ENCODE results near the gene ZNF581. TPM values are rescaled to one million over a fixed set of nuclear protein-coding genes. Genes with fewer than 3 reads are reported as not detected.

Gene ZNF581
- total RNA-seq, 1 experiment from 2014 or later: 39.0 TPM

- ATAC-seq (no peak), DNase-seq (ENCODE audit: low read depth, low spot score) (no peak)
- in situ Hi-C loops (cut with HindIII; ENCODE audit: low pct_unique_long_range_greater_than_20kb, low sequenced_read_pairs): no loop called here
- no peaks in the 10 kb centered on the region for H3K27me3 ChIP-seq (ENCODE audit: control insufficient read depth, insufficient read depth, low read length)
- no peak overlapping the region for H3K4me3 ChIP-seq (ENCODE audit: low read depth in 2 of 2, low read length in 2 of 2)
- H3K9me3 ChIP-seq (ENCODE audit: control insufficient read depth, insufficient read depth, low read depth, low read length): no peaks in the 10 kb centered on the region
- H3K4me1 ChIP-seq (ENCODE audit: control insufficient read depth, insufficient read depth, low read length): peaks cover 6% of the 10 kb centered on the region
- ChIA-PET CTCF (no interaction called here), POLR2A (no interaction called here)
- H3K36me3 ChIP-seq (ENCODE audit: control insufficient read depth, insufficient read depth, low read length): no peaks in the 10 kb centered on the region; the same call in 1 of the 2 replicates
- intact Hi-C loops (cut with micrococcal nuclease; ENCODE audit: unreplicated experiment): no loop called here
- no TSS peak for BruUV-seq (replicated peaks)
- TF ChIP-seq SIN3A (IDR thresholded peaks at IDR 0.05; ENCODE audit: borderline replicate concordance, insufficient read depth, low read depth, low read length) (no peak), TCF7L2 (IDR thresholded peaks at IDR 0.05; ENCODE audit: low read depth, low read length) (no peak), POLR2AphosphoS5 (IDR thresholded peaks at IDR 0.05; ENCODE audit: low read depth, low read length) (no peak), CTCF (IDR thresholded peaks at IDR 0.05) (no peak), REST (IDR thresholded peaks at IDR 0.05; ENCODE audit: insufficient read depth in 1 of 2, low read depth in 2 of 2, low read length in 1 of 2) (no peak)
- H3K27ac ChIP-seq (ENCODE audit: low read length): no peak overlapping the region
Observed at GRCh38 chr19:55596304-55596703, 47.1 kb upstream of the ZNF581 start.

- BruUV-seq (replicated peaks): no TSS peak
- ChIA-PET POLR2A (no interaction called here), CTCF (no interaction called here)
- H3K9me3 ChIP-seq (ENCODE audit: control insufficient read depth, insufficient read depth, low read depth, low read length): no peaks in the 10 kb centered on the region
- H3K27ac ChIP-seq (ENCODE audit: low read length): no peak overlapping the region
- H3K27me3 ChIP-seq (ENCODE audit: control insufficient read depth, insufficient read depth, low read length): no peaks in the 10 kb centered on the region
- peaks cover 10% of the 10 kb centered on the region for H3K4me1 ChIP-seq (ENCODE audit: control insufficient read depth, insufficient read depth, low read length)
- DNase-seq (ENCODE audit: low read depth, low spot score) (no peak), ATAC-seq (no peak)
- in situ Hi-C loops (cut with HindIII; ENCODE audit: low pct_unique_long_range_greater_than_20kb, low sequenced_read_pairs) (no loop called here), intact Hi-C loops (cut with micrococcal nuclease; ENCODE audit: unreplicated experiment) (no loop called here)
- TF ChIP-seq REST (IDR thresholded peaks at IDR 0.05; ENCODE audit: insufficient read depth in 1 of 2, low read depth in 2 of 2, low read length in 1 of 2) (no peak), SIN3A (IDR thresholded peaks at IDR 0.05; ENCODE audit: borderline replicate concordance, insufficient read depth, low read depth, low read length) (no peak), TCF7L2 (IDR thresholded peaks at IDR 0.05; ENCODE audit: low read depth, low read length) (no peak), POLR2AphosphoS5 (IDR thresholded peaks at IDR 0.05; ENCODE audit: low read depth, low read length) (no peak), CTCF (IDR thresholded peaks at IDR 0.05) (no peak)
- H3K4me3 ChIP-seq (ENCODE audit: low read depth in 2 of 2, low read length in 2 of 2): no peak overlapping the region
- H3K36me3 ChIP-seq (ENCODE audit: control insufficient read depth, insufficient read depth, low read length): no peaks in the 10 kb centered on the region; the same call in 1 of the 2 replicates
Observed at GRCh38 chr19:55597501-55597921, 45.9 kb upstream of the ZNF581 start.
